ENCODE data around the gene PLA2G3.
A peak's percentile ranks its signal among the peaks of the same experiment; 100 is the strongest.

PLA2G3 gene

GRCh38 chr22:31086703-31087330 is 53.5 kb downstream of the PLA2G3 start:
- no CpG with 5 or more reads among the region's 8 CpGs for WGBS (ENCODE audit: insufficient coverage, insufficient read length)
- Histone ChIP-seq H3K27ac (ENCODE audit: low read length) (no peak overlapping the region), H3K9me3 (ENCODE audit: control insufficient read depth, insufficient read depth, low read length) (no peaks in the 10 kb centered on the region), H3K4me1 (ENCODE audit: control insufficient read depth, insufficient read depth, low read length) (peaks cover 11% of the 10 kb centered on the region), H3K4me3 (ENCODE audit: low read length) (no peak overlapping the region), H3K36me3 (ENCODE audit: control insufficient read depth, insufficient read depth, low read length) (no peaks in the 10 kb centered on the region), H3K27me3 (ENCODE audit: control insufficient read depth, insufficient read depth, low read length) (no peaks in the 10 kb centered on the region)
- DNase-seq (ENCODE audit: low read depth, low spot score): no peak

GRCh38 chr22:31085928-31086327 is 54.4 kb downstream of the PLA2G3 start:
- WGBS (ENCODE audit: insufficient coverage, insufficient read length): no CpG with 5 or more reads among the region's 3 CpGs
- DNase-seq (ENCODE audit: low read depth, low spot score): no peak
- H3K4me3 ChIP-seq (ENCODE audit: low read length): no peak overlapping the region
- H3K27ac ChIP-seq (ENCODE audit: low read length): no peak overlapping the region
- no peaks in the 10 kb centered on the region for H3K27me3 ChIP-seq (ENCODE audit: control insufficient read depth, insufficient read depth, low read length)
- H3K9me3 ChIP-seq (ENCODE audit: control insufficient read depth, insufficient read depth, low read length): no peaks in the 10 kb centered on the region
- H3K36me3 ChIP-seq (ENCODE audit: control insufficient read depth, insufficient read depth, low read length): no peaks in the 10 kb centered on the region
- peaks cover 10% of the 10 kb centered on the region for H3K4me1 ChIP-seq (ENCODE audit: control insufficient read depth, insufficient read depth, low read length)

DNA sequence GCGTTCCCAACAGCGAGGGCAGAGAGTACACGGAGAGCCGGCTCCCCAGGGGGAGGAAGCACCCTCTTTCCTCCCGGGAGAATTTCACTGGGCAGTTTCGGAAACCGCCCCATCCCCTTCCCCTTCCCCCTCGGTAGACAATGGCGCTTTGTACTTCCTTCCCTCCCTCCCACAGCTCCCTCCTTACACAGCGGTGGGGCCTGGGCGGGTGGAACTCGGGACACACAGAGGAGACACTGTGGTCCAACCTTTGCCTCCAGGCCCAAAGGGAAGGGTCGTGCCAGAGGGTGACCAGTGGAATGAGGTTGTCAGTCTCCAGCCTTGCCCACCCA is 54.8 kb downstream of the PLA2G3 start:
- Histone ChIP-seq H3K27ac (ENCODE audit: low read length) (no peak overlapping the region), H3K4me1 (ENCODE audit: control insufficient read depth, insufficient read depth, low read length) (peaks cover 9% of the 10 kb centered on the region), H3K36me3 (ENCODE audit: control insufficient read depth, insufficient read depth, low read length) (no peaks in the 10 kb centered on the region), H3K4me3 (ENCODE audit: low read length) (peak overlapping the region; percentile 39; the same call in 1 of the 2 replicates), H3K27me3 (ENCODE audit: control insufficient read depth, insufficient read depth, low read length) (no peaks in the 10 kb centered on the region), H3K9me3 (ENCODE audit: control insufficient read depth, insufficient read depth, low read length) (no peaks in the 10 kb centered on the region)
- WGBS (ENCODE audit: insufficient coverage, insufficient read length): no CpG with 5 or more reads among the region's 13 CpGs
- no peak for DNase-seq (ENCODE audit: low read depth, low spot score)

DNA sequence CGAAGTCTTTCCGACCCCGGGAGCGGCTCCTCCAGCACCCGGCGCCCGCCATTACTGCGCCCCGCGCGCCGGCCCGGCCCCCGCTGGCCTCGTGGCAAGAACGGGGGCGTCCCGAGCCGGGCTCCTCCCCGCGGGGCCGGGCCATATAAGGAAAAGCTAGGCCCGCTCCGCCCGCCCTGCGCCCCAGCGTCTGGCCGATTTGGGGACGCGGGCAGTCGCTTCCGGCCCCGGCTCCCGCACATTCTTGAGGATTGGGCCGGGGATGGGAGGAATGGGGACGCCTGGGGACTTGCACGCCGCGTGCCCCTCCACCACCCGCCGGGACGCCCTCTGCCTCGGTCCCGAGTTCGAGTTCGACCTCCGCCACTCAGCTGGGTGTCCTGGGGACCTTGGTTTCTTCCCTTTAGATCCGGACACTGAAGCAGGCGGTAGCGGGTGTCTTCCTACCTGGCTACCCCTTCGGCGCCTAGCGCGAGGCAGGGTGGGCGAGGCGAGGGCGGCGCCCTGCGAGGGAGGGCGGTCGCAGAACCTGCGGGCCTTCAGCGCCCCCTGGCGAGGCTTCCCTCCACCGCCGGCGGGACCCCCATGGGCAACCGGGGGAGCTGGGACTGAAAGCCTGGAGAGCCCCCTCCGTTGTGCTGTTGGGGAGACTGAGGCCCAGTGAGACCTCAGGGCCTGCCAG is 55.4 kb downstream of the PLA2G3 start:
- H3K9me3 ChIP-seq (ENCODE audit: control insufficient read depth, insufficient read depth, low read length): no peaks in the 10 kb centered on the region
- H3K4me3 ChIP-seq (ENCODE audit: low read length): peak overlapping the region; percentile 39; the same call in 1 of the 2 replicates
- no CpG with 5 or more reads among the region's 69 CpGs for WGBS (ENCODE audit: insufficient coverage, insufficient read length)
- H3K27me3 ChIP-seq (ENCODE audit: control insufficient read depth, insufficient read depth, low read length): no peaks in the 10 kb centered on the region
- peaks cover 9% of the 10 kb centered on the region for H3K4me1 ChIP-seq (ENCODE audit: control insufficient read depth, insufficient read depth, low read length)
- peak; percentile 66 for DNase-seq (ENCODE audit: low read depth, low spot score)
- no peaks in the 10 kb centered on the region for H3K36me3 ChIP-seq (ENCODE audit: control insufficient read depth, insufficient read depth, low read length)
- H3K27ac ChIP-seq (ENCODE audit: low read length): no peak overlapping the region
